Subcutaneous adipose tissue (tissue), 4 donors: Measurements from ENCODE around the gene ASCL2. TPM values are rescaled to one million over a fixed set of nuclear protein-coding genes. Genes with fewer than 3 reads are reported as not detected.

Experiments used
- CTCF ChIP-seq: fragments of 450-650 bp; IDR thresholded peaks from one replicate; pipeline ENCODE4 v1.5.1; 2016; ENCODE audit warnings: low read depth, mild to moderate bottlenecking, control low read depth, antibody characterized with exemption, moderate library complexity
- total RNA-seq, 4 donors: library from RNA; depleted of rRNA; stranded (reverse); fragments of >200 nt; gene quantifications; one replicate each; pipeline ENCODE4 v1.1.0, GENCODE V29; 2016

Gene ASCL2
- total RNA-seq, 4 donors from 2014 or later: 0.22 to 0.98 (median 0.63) TPM

- TF ChIP-seq CTCF: no peak
These were observed 36.6 kb upstream of the ASCL2 start for GRCh38 chr11:2306877-2307500.

GRCh38 chr11:2306452-2306823 is 36.0 kb upstream of the ASCL2 start:
- no peak for TF ChIP-seq CTCF

- no peak for TF ChIP-seq CTCF
These were observed 35.5 kb upstream of the ASCL2 start for GRCh38 chr11:2305788-2306451.

- no peak for TF ChIP-seq CTCF
These were observed 34.9 kb upstream of the ASCL2 start for GRCh38 chr11:2305140-2305778.

GRCh38 chr11:2304506-2305139 is 34.2 kb upstream of the ASCL2 start:
- TF ChIP-seq CTCF: no peak

GRCh38 chr11:2303627-2304505 is 33.5 kb upstream of the ASCL2 start:
- TF ChIP-seq CTCF: no peak
